Stimulated activated CD4-positive, alpha-beta T cell treated with anti-CD3 and anti-CD28 coated beads, Interleukin-2, amount 100 ng/mL, for 48 hours (primary cell): ENCODE data around the gene ANGEL1.

Source experiments
- DNase-seq, 2 donors: peaks; one replicate each; pipeline ENCODE4 v3.0.0-alpha.2; 2020

The ANGEL1 gene

DNA sequence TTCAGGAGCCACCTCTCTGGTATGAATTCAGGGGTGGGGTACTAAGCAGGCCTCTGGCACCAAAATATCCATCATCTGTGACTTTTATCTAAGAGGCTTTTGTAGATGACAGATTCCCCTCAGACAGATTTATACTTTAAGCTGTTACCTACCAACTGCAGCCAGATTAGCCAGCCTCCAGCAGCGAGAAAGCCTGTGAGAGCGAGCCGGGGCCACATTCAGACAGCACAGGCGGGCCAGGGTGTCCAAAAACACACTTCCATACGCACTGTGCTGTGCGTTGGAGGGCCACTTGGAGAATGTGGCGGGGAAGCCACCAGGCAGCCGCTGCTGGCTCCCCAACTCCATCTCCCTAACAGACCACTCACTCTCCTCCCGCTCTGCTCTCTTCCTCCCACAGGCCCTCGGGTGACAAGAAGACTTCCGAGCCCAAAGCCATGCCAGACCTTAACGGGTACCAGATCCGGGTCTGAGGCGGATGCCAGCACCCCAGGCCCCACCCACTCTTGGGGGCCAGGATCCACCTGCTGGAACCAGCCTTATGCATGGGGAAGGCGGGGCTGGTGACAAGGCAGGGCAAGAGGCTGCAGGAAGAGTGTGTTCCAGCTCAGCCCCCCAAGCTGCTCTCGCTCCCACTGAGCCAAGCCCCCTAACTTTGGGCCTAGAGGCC lies 34.0 kb downstream of the ANGEL1 start:
- no peak for DNase-seq

DNA sequence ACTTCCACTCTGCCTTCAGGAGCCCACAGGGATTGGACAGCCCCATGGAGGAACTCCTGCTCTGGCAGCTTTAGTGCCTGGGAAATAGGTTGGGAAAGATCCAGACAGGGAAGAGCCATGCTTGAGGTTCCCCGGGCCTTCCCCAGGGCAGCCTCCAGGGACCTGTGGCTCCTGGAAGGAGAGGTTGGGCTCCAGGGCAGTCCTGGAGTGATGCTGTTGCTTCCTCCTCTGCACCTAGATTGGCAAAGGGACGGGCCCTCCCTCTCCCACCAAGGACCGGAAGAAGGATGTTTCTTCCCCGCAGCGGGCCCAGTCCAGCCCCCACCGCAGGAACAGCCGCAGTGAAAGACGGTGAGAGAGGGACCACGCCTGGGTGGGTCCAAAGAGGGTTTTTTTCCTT lies 35.0 kb downstream of the ANGEL1 start:
- no peak for DNase-seq

DNA sequence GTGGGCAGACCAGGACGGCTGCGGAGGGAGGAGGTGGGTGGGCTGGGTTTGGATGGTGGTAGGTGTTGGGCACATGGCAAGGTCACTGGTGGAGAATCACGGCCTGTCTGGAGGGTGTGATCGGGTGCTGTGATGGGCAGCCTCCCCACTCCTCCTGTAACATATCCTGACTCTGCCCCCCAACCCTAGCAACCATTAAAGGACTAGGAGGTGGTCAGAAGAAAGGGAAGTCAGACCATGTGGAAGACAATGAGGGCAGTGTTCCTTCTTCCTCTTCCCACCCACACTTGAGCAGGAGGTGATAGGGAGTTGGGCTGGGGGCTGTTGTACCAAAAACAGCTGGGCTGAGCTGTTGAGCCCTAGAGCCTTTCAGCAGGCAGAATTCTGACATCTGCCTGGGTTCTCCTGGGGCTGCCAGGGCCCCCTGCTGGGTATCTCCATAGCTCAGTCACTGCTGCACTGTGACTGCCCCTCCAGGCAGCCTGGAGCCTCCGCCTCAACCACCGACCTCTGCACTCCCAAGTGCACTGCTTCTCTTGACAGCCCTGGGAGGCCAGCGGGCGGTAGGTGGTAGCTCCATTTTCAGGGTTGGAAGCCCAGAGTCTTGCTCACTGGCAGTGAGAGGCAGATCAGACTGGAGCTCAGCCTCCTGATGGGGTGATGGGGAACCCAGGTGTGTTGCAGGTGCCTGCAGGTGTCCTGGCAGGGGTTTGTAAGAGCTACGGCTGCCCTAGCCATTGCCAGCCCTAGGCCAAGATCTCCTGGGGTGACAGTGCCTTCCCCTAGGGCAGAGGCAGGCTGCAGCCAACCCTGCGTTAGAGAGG lies 36.0 kb downstream of the ANGEL1 start:
- DNase-seq: no peak

DNA sequence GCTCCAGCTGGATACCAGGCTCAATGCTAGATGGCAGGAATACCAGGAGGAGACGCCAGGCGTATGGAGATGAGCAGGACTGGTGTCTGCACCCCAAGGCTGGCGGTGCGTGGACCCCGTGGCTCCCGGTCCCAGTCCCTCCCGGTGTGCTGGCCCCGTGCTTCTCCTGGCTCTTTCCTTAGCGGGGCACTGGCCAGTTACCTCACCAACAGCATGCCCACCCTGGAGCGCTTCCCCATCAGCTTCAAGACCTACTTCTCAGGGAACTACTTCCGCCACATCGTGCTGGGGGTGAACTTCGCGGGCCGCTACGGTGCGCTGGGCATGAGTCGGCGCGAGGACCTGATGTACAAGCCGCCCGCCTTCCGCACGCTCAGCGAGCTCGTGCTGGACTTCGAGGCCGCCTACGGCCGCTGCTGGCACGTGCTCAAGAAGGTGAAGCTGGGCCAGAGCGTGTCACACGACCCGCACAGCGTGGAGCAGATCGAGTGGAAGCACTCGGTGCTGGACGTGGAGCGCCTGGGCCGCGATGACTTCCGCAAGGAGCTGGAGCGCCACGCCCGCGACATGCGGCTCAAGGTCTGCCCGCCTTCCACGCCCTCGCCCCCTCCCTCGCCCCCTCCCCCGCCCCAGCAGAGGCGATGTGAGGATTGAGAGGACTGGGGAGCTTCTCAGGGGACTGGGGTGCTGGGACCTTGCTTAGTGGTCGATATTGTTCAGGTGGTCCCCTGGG lies 36.8 kb downstream of the ANGEL1 start:
- no peak for DNase-seq

DNA sequence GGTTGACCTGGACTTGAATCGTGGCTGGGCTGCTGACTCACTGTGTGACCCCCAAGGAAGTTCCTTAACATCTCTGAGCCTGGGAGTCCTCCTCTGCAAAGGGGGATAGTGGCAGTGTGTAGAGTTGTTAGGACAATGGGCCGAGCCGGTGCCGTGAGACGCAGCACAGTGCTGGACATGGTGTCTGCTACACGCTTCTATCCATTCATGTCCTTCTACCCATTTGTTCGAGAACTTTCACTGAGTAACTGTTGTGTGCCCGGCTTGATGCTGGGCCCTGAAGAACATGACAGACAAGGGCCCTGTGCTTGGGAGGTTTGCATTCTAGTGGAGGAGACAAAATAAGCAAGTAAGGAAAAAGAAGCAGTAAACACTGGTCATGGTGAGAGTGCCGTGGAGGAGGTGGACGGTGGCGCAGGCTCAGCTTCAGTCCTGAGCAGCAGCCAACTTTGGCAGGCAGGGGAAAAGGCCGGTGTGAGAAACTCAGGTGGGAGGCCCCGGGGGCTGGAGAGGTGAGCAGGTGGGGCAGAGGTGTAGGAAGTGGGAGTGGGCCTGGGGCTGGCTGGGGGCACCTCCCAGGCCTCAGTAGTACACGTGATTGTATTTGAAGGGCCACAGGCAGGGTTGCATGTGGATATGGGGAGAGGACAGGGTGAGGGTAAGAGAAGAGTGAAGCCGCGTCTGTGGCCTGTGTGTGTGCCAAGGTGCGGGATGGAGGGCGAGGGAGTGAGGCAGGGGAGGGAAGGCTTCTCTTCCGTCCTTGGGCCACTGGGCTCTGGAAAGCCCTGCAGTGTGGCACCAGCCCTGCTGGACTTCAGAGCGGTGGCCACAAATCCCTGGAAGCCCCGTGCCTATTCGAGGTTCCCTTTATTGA lies 37.6 kb downstream of the ANGEL1 start:
- no peak for DNase-seq

DNA sequence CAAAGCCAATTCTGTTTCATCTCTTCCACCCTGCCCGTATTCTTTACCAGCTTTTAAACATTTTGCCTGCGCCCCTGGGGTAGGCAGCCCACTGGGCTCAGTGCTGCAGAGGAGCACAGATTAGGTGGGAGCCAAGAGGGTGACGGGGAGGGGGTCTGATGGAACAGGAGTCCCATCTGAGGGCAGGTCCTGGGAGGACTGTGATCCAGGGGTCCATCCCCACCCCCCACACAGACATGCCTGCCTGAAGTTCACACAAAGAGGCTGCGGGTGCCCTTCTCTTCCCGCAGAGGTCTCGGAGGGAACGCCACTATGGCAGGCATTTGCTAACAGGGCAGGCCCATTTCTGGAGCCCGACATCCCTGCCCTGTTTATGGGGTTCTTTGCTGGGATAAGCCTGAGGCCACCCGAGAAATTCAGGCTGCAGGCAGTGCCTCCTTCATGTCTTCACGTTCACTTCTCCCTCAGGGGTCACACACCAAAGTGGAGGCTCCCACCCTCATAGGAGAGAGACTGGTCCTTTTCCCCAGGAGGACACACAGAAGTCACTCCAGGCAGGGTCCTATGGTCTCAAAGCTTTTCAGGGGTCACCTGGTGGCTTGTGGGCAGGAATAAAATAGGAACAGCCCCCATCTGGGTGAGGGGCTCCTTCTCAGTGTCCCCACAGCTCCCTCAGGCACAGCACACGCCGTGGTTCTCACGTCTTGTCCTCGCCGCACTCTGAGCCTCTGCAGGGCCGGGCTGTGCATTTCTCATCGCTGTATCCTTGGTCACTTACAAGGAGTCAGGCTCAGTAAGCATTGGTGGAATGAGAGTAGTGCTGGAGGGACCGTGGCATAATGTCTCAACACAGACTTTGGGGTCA lies 38.5 kb downstream of the ANGEL1 start:
- no peak for DNase-seq

DNA sequence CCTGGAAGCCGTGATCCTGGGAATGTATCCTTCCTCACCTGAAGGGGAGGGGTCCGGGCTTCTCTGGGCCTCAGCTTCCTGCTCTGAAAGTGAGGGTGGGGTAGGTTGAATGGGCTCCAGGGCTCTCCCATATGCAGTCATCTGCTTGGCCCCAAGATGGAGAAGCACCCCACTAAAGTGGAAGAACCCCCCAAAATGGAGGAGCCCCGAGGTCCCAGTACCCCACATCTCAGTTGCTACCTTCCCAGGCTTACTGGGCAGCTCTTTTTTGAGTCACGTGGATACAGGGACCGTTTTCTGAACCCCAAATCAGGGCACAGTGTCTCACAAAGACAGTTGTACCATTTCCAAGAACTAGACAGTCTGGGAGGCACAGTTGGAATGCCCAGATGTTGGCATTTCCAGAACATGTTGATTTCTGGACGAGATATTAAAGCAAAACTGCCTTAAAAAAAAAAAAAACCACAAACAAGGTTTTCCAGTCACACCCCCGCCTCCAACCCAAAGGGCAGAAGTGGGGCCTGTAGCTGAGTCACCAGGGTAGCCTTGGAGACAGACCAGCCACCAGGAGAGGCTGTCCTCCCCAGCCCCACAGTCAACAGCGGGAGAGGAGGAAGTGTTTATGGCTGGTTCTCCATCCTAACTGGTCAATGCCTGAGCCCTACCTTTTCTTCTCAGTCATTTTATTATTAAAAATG lies 39.3 kb downstream of the ANGEL1 start:
- DNase-seq: no peak

DNA sequence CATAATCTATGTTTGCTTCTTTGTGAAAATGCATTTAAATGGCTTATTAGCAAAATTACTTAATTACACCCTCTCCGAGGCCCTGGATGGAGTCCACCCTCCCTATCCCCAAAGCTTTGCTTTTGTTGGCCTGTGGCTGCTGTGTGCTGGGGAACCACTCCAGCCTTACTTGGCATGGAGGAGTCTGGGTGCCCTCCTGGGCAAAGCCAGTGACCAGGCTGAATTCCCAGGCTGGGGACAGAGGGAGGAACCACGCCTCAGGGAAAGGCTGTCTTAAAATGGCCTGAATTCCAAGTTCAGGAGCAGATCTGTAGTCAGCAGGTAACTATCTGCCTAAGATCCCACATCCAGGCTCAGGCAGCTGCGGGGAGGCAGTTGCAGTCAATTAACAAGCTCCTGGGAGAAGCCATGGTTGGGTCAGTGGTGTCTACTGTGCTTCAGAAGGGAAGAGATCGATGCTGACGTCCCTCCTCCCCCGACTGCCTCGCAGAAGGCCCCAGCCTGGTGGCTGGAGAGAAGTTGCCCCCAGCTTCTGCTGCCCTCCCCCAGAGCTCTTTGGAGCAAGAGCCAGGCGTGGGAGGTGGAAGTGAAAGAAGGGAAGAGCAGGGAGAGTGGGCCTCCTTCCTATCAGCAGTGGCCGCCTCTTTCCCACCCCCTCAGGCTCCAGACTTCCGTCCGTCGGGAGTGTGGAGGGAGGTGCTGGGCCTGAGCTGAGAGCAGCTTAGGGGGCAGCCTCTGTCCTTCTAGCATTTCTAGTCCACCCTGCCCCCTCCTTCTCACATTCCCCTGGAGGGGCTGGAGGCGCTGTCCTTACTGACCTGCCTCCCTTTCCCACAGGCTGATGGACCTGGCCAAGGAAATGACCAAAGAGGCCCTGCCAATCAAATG lies 40.1 kb downstream of the ANGEL1 start:
- no peak for DNase-seq

DNA sequence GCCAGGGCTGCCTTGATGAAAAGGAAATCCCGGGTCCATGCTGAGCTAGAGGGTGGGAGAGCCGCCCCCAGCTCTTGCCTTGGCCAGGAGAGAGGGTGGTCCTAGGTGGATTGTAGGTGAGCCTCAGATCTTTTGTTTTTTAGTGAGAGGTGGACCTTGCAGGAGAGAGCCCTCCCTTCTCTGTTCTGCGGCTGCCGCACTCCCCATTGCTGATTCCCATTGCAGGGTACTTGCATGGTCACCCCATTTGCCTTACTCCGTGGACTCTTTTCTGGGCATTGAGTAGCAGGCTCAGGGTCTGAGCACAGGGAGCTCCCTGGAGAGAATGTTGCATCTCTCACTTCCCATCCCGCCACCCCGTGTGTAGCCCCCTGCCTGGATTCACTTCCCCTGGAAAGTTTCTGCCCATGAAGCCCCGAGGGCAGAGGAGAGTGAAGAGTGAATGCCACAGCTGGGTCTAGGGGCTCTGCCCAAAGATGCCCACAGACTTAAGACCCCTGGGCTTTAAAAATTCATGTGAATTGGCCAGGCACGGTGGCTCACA lies 41.2 kb downstream of the ANGEL1 start:
- no peak for DNase-seq

DNA sequence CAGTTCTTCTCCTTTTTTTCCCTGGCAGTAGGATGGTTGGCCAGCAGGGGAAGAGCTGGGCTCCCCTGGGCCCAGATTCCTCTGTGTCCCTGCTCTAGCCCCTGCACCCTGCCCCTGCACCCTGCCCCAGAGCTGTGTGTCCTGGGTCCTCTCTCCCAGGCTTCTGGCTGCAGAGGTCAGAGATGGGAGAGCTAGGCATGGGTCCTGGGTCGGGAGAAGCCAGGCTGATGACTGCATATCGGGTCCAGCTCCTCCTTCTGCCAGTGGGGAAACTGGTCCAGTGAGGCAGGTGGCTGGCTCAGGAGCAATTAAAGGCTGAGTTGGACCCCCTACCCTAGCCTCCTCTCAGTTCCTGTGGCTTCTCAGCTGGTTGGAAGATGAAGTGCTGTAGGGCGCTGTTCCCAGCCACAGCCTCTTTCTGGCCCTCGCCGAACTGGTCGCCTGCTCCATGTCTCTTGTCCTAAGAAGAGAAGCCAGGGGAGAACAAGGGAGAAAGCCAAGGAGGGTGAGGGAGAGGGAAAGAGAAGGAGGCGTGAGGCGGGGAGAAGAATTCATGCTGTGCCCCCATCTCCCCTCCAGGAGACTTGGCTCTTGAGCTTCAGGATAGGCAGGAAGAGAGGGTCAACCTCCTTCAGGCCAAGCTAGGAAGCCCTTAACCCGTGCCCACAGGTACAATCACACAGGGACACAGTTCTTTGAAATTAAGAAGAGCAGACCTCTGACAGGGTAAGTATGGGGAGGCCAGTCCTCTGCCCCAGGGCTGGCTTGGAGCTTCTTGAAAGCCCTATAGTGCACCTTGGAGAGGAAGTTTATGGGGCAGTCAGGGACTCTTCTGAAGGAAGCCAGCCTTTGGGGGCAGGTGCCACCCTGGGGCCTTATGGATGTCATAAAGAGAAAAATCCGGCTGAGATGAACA lies 41.9 kb downstream of the ANGEL1 start:
- no peak for DNase-seq

DNA sequence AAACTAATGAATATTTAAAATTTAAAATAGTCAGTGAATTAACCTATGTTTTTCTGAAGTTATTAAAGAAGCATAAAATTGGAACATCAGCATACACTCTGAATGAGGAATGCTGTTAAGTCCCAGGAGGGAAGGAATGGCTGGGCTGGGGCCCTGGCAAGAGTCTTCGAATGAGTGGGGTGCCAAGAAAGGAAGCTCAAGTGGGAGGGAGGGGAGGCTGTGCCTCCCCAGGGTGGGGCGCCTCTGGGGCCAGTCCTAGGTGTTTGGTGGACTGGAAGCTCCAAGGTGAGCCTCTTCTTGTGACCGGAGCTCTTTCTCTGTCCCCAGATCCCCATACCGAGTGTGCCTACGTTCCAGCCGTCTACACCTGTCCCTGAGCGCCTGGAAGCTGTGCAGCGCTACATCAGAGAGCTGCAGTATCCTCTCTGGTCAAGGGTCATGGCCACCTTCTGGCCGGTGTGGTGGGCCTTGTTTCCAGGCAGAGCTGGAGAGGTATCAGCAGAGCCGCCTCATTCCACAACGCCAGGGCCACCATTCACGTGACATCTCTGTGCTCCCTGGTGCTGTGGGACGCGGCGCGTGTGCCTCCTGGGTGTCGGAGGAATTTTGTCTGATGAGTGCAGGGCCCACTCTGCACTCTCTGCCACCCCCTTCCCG lies 42.9 kb downstream of the ANGEL1 start:
- DNase-seq: no peak

DNA sequence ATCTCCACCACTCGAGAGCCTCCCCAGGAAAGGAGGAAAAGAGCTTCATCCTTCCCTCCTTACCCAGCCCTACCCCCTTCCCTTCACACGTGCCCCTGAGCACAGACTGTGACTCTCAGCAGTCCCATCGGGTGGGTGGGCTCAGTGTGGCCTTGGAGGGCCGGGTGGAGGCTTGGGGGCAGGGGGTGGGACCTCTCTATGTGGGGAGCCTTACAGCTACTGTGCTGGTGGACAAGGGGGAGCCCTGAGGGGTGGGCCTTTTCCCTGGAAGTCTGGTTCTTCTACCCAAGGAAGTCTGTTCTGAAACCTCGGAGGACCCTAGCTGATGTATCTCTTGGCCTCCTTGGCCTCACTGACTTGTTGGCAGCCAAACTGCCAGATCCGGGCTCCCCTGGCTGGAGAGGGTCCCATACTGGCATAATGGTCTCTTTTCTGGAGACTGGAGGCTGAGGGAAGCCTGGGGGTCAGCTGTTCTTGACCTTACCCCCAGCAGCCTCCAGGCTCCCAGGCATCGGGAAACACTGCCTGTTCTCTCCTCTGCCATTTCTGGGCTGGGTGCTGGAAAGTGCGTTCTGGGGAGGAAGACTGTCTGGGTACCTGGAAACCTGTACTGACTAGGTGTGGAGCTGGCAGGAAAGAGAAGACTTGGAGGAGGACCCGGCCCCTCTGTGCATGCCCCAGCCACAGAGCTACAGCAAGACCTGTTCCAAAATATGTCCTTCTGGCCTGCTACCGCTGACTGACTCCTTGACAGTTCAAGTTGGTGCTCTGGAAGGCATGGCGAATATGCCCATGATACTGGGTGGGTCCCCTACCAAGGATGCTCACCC lies 43.8 kb downstream of the ANGEL1 start:
- no peak for DNase-seq

DNA sequence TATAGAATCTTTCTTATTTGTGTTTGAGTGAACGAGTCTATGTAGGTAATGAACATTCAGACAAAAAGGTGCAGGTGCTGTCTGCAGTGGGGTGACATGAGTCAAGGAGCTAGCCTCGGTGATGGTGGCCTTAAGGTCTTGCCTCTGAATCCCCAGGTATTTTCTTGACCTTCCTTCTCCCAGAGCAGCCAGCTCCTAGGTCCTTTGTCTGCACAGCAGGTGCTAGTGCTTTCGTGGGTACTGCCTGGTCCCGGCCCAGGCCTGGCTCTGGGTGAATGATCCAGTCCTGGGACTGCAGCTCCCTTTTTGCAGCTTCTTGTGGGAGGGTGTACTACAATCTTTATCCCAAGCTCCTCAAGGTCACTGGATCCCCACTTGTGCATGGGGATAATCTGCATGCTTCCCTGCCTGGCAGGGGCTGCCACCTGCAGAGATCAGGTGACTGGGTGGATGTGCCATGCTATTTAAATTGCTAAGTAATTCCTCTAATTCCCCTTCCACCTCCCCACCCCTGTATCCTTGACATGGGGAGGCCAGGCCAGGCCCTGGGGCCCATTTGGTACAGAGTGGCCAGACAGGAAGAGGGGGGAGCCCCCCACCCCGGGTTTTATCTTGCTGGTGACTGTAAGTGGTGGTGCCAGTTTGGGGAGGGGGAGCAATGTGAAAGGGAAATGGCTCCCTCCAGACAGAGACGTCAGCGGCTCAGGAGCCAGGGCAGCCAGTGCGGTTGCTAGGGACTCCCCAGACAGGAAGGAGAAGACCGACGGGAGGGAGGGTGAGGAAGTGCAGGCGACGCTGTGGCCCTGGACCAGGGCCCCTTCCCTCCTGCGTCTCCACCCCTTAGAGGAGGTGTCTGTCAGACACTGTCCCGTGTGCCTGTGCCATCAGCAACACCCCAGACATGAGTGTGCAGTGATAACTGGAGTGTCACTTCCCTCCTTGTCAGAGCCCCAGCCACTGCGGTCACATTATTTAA lies 44.7 kb downstream of the ANGEL1 start:
- DNase-seq: peak; percentile 50 to 53

DNA sequence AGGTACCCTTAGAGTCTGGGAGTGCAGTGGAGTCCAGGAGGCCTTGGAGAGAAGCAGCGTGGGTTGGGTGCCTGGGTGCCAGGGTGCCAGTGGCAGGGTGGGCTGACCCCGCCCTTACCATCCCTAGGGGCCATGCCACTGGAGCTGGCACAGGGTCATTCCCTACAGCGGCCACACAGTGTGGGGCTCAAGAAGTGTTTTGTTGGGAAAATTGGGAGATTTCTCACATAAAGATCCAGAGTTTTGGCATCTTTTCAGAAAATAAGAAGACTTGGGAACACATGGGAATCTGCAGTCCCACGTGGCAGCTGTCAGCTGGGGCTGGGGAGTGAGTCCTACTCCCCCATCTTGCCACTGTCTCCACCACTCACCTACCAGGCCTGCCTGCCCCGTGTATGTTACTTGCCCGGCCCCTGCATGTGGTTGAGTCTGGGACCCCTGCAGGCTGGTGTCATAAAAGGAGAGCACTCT lies 47.2 kb downstream of the ANGEL1 start:
- DNase-seq: no peak
